Right lobe of liver (tissue), 6 donors: ENCODE measurements around the gene TRIO. TPM values are rescaled to one million over a fixed set of nuclear protein-coding genes. Genes with fewer than 3 reads are reported as not detected.

Experiments used
- ATAC-seq, 4 donors: fragments of 200-7000 bp; cut with Tn5 transposase; one replicate each; pipeline ENCODE4 v1.9.1; 2020; ENCODE audit warnings: mild to moderate bottlenecking in 4 of 4, moderate library complexity in 4 of 4
- DNase-seq, 3 donors: peaks; one replicate each; pipeline ENCODE4 v3.0.0-alpha.2; 2020
- H3K27ac ChIP-seq, 3 donors: fragments of 200-600 bp; one replicate each; pipeline ENCODE4 v1.8.0; 2022
- H3K27me3 ChIP-seq, 2 donors: fragments of 200-600 bp; one replicate each; pipeline ENCODE4 v1.8.0; 2022
- H3K36me3 ChIP-seq, 4 donors: fragments of 200-600 bp; sonication (generic) in 1 of 4; one replicate each; pipeline versions ENCODE4 v1.5.1 to v1.8.0; 2017 to 2022; ENCODE audit warnings: control low read depth in 1 of 4
- H3K4me1 ChIP-seq, 4 donors: fragments of 200-600 bp; sonication (generic) in 1 of 4; one replicate each; pipeline versions ENCODE4 v1.5.1 to v1.8.0; 2017 to 2022; ENCODE audit warnings: control low read depth in 1 of 4
- H3K4me3 ChIP-seq, 3 donors: fragments of 200-600 bp; one replicate each; pipeline ENCODE4 v1.8.0; 2022
- H3K9me3 ChIP-seq, 4 donors: fragments of 200-600 bp; sonication (generic) in 1 of 4; one replicate each; pipeline versions ENCODE4 v1.5.1 to v1.8.0; 2017 to 2022; ENCODE audit warnings: control low read depth in 1 of 4
- CTCF ChIP-seq, 4 donors: fragments of 200-600 bp in 3 of 4; fragments of 450-650 bp in 1 of 4; IDR thresholded peaks; one replicate each; pipeline versions ENCODE4 v1.5.1 to v1.8.0; 2016 to 2022; ENCODE audit warnings: antibody characterized with exemption in 4 of 4, mild to moderate bottlenecking in 2 of 4
- POLR2A ChIP-seq: fragments of 450-650 bp; IDR thresholded peaks from one replicate; pipeline ENCODE4 v1.6.1; 2017; ENCODE audit warnings: antibody characterized with exemption, mild to moderate bottlenecking
- WGBS: methylation state at CpG from one replicate; pipeline ENCODE4 v1.1.6; 2018; ENCODE audit warnings: low coverage, low lambda C conversion rate; ENCODE audit not compliant: insufficient coverage; ENCODE audit errors: missing lambda C conversion rate; 5-methylcytosine and 5-hydroxymethylcytosine counted together
- intact Hi-C, 2 donors: fragments of 100-400 bp; cut with DNase I; formaldehyde crosslinking; loops; one replicate each; pipeline versions ENCODE4 v1.11.2 to v1.14.1; 2022
- total RNA-seq, 6 experiments: library from RNA; depleted of rRNA in 2 of 6; stranded (reverse); fragments of >200 nt in 2 of 6; fragmentation: NEBNext Ultra II Directional in 3 of 6; extraction: Animal tissue kit (Norgen Biotek cat#: 25700) in 3 of 6; gene quantifications; one replicate each; pipeline versions ENCODE4 v1.1.0 to v1.2.4, GENCODE V29; 2016 to 2023
- donor health status: DM: no; HTN: yes; CAD: no.
- donor health status: DM: no; HTN: no; CAD: no.
- donor health status: DM: no; HTN: no; CAD: no.
- donor health status: DM: no; HTN: yes; CAD: no.
- donor health status: DM: no; HTN: yes; CAD: no.

Gene TRIO
- total RNA-seq, 6 experiments from 2014 or later = 34.7 to 63.5 (median 50.2) TPM

- no peak overlapping the region for H3K4me3 ChIP-seq
- H3K36me3 ChIP-seq = no peaks in the 10 kb centered on the region
- ATAC-seq = peak; percentile 54 to 63 (median 54)
- H3K4me1 ChIP-seq = peaks cover 0 to 64% (median 7%) of the 10 kb centered on the region in 4 donors
- peak overlapping the region; percentile 33 to 80 (median 37) for H3K27ac ChIP-seq
- H3K27me3 ChIP-seq = no peaks in the 10 kb centered on the region
- no peak for TF ChIP-seq CTCF (IDR thresholded peaks at IDR 0.05)
- peak; percentile 42 for TF ChIP-seq POLR2A
- intact Hi-C loops = no loop called here
- no peaks in the 10 kb centered on the region for H3K9me3 ChIP-seq
- 11% methylated on average over 4 of the region's 4 CpGs for WGBS
- DNase-seq = no peak
These were observed 69.7 kb downstream of the TRIO start for GRCh38 chr5:14212838-14213237.

GRCh38 chr5:14213253-14213652, 70.1 kb downstream of the TRIO start:
- intact Hi-C loops = no loop called here
- DNase-seq (no peak), ATAC-seq (no peak)
- no peak overlapping the region for H3K4me3 ChIP-seq
- no peaks in the 10 kb centered on the region for H3K36me3 ChIP-seq
- H3K4me1 ChIP-seq = peaks cover 0 to 64% (median 8%) of the 10 kb centered on the region in 4 donors
- 53% methylated on average over 1 of the region's 1 CpG for WGBS
- no peak for TF ChIP-seq CTCF (IDR thresholded peaks at IDR 0.05)
- TF ChIP-seq POLR2A = no peak
- H3K27ac ChIP-seq = peak overlapping the region; percentile 33 to 80 (median 37)
- no peaks in the 10 kb centered on the region for H3K9me3 ChIP-seq
- no peaks in the 10 kb centered on the region for H3K27me3 ChIP-seq

- ATAC-seq (peak in 3 of 4 donors; percentile 13 to 43 (median 33)), DNase-seq (no peak)
- WGBS = 56% methylated on average over 5 of the region's 6 CpGs
- Histone ChIP-seq H3K27ac (peak overlapping the region; percentile 0 to 80 (median 33)), H3K4me1 (peaks cover 0 to 68% (median 15%) of the 10 kb centered on the region in 4 donors), H3K27me3 (no peaks in the 10 kb centered on the region), H3K36me3 (no peaks in the 10 kb centered on the region), H3K4me3 (no peak overlapping the region), H3K9me3 (no peaks in the 10 kb centered on the region)
- intact Hi-C loops = no loop called here
- TF ChIP-seq POLR2A (no peak), CTCF (IDR thresholded peaks at IDR 0.05) (no peak)
These were observed 70.9 kb downstream of the TRIO start for GRCh38 chr5:14213813-14214585.

- ATAC-seq (no peak), DNase-seq (no peak)
- Histone ChIP-seq H3K4me1 (peaks cover 0 to 74% (median 19%) of the 10 kb centered on the region in 4 donors), H3K27me3 (no peaks in the 10 kb centered on the region), H3K9me3 (no peaks in the 10 kb centered on the region), H3K36me3 (no peaks in the 10 kb centered on the region), H3K27ac (no peak overlapping the region), H3K4me3 (no peak overlapping the region)
- intact Hi-C loops = no loop called here
- TF ChIP-seq POLR2A (no peak), CTCF (IDR thresholded peaks at IDR 0.05) (no peak)
- WGBS = 90% methylated on average over 6 of the region's 6 CpGs
These were observed 72.8 kb downstream of the TRIO start for GRCh38 chr5:14215901-14216300.
